IMR-90 (cell line): ENCODE measurements around the gene TSSC4. TPM values are rescaled to one million over a fixed set of nuclear protein-coding genes. Genes with fewer than 3 reads are reported as not detected.
A peak's percentile ranks its signal among the peaks of the same experiment; 100 is the strongest.

Source experiments
- ATAC-seq: fragments of 200-7000 bp; cut with Tn5 transposase; 2 replicates; pipeline ENCODE4 v1.9.1; 2020; ENCODE audit warnings: low read depth, mild to moderate bottlenecking, moderate library complexity
- BruUV-seq: library from RNA; stranded (reverse); fragments of 400-500 nt; replicated peaks from 2 replicates; lab custom pipeline; 2021; lab: Mats Ljungman, UMichigan
- CTCF ChIA-PET: fragments of 300-600 bp; formaldehyde crosslinking; extraction: SDS; loops from one replicate; lab custom pipeline; 2021; ENCODE audit warnings: antibody characterized with exemption; lab: Yijun Ruan, JAX
- POLR2A ChIA-PET: fragments of 300-600 bp; sonication (Branson Sonifier 250); formaldehyde crosslinking; loops from one replicate; lab custom pipeline; 2022; ENCODE audit warnings: antibody characterized with exemption; ENCODE audit not compliant: unreplicated experiment; lab: Charles Lee
- DNase-seq: peaks from one replicate; pipeline ENCODE4 v3.0.0; 2013
- H2AFZ ChIP-seq: replicated peaks from 2 replicates; pipeline ENCODE3; 2013; ENCODE audit warnings: low read length, mild to moderate bottlenecking; ENCODE audit not compliant: poor library complexity
- H2AK5ac ChIP-seq: 2 replicates; pipeline ENCODE4 v1.6.1; 2013; ENCODE audit warnings: low read depth, low read length, inconsistent platforms
- H2AK9ac ChIP-seq: replicated peaks from 2 replicates; pipeline ENCODE3; 2013; ENCODE audit warnings: mild to moderate bottlenecking, low read depth, low read length, moderate library complexity; ENCODE audit not compliant: poor library complexity
- H2BK120ac ChIP-seq: 2 replicates; pipeline ENCODE4 v1.6.1; 2013; ENCODE audit warnings: low read depth, low read length, inconsistent platforms
- H2BK15ac ChIP-seq: 3 replicates; pipeline ENCODE4 v1.6.1; 2013; ENCODE audit warnings: low read depth, low read length, inconsistent platforms
- H2BK20ac ChIP-seq: 2 replicates; pipeline ENCODE4 v1.6.1; 2013; ENCODE audit warnings: low read depth, mild to moderate bottlenecking, inconsistent platforms, low read length, moderate library complexity
- H2BK5ac ChIP-seq: 2 replicates; pipeline ENCODE4 v1.6.1; 2013; ENCODE audit warnings: mild to moderate bottlenecking, low read depth, low read length, inconsistent platforms; ENCODE audit not compliant: poor library complexity, severe bottlenecking
- H3K14ac ChIP-seq: replicated peaks from 2 replicates; pipeline ENCODE4 v1.6.1; 2013; ENCODE audit warnings: low read depth, low read length, inconsistent platforms
- H3K18ac ChIP-seq: 2 replicates; pipeline ENCODE4 v1.6.1; 2013; ENCODE audit warnings: low read depth, low read length, control low read depth
- H3K23ac ChIP-seq: 2 replicates; pipeline ENCODE4 v1.6.1; 2013; ENCODE audit warnings: low read depth, low read length, inconsistent platforms
- H3K27ac ChIP-seq: 2 replicates; pipeline ENCODE4 v1.5.1; 2013; ENCODE audit warnings: mild to moderate bottlenecking, control low read depth, low read length; ENCODE audit not compliant: insufficient read depth
- H3K27me3 ChIP-seq: 2 replicates; pipeline ENCODE4 v1.6.1; 2013; ENCODE audit warnings: low read length; ENCODE audit not compliant: control insufficient read depth, insufficient read depth
- H3K36me3 ChIP-seq: 2 replicates; pipeline ENCODE4 v1.6.1; 2013; ENCODE audit warnings: low read length, mixed read lengths; ENCODE audit not compliant: control insufficient read depth, insufficient read depth
- H3K4ac ChIP-seq: 2 replicates; pipeline ENCODE4 v1.6.1; 2013; ENCODE audit warnings: low read depth, low read length, inconsistent platforms
- H3K4me1 ChIP-seq: 2 replicates; pipeline ENCODE4 v1.6.1; 2013; ENCODE audit warnings: low read length, mixed read lengths; ENCODE audit not compliant: control insufficient read depth, insufficient read depth
- H3K4me2 ChIP-seq: 2 replicates; pipeline ENCODE4 v1.6.1; 2013; ENCODE audit warnings: low read depth, mild to moderate bottlenecking, control low read depth, low read length, moderate library complexity
- H3K4me3 ChIP-seq: 2 replicates; pipeline ENCODE4 v1.5.1; 2013; ENCODE audit warnings: low read depth, mild to moderate bottlenecking, control low read depth, low read length, moderate library complexity; ENCODE audit not compliant: insufficient read depth
- H3K56ac ChIP-seq: 2 replicates; pipeline ENCODE4 v1.6.1; 2013; ENCODE audit warnings: low read length, inconsistent platforms; ENCODE audit not compliant: insufficient read depth; ENCODE audit errors: extremely low read depth
- H3K79me1 ChIP-seq, 2 experiments: 2 replicates each; pipeline ENCODE4 v1.6.1; 2013; ENCODE audit warnings: low read length in 2 of 2, inconsistent platforms in 1 of 2, low read depth in 1 of 2
- H3K9ac ChIP-seq: 2 replicates; pipeline ENCODE4 v1.6.1; 2013; ENCODE audit warnings: low read depth, low read length, control low read depth
- H3K9me1 ChIP-seq: 2 replicates; pipeline ENCODE4 v1.6.1; 2013; ENCODE audit warnings: low read length, inconsistent platforms; ENCODE audit not compliant: insufficient read depth
- H3K9me3 ChIP-seq: 2 replicates; pipeline ENCODE4 v1.6.1; 2013; ENCODE audit warnings: low read length; ENCODE audit not compliant: control insufficient read depth, insufficient read depth
- H4K20me1 ChIP-seq: 2 replicates; pipeline ENCODE4 v1.6.1; 2013; ENCODE audit warnings: low read length, inconsistent platforms; ENCODE audit not compliant: insufficient read depth
- H4K5ac ChIP-seq: 2 replicates; pipeline ENCODE4 v1.6.1; 2013; ENCODE audit warnings: mild to moderate bottlenecking, low read depth, low read length, control low read depth
- H4K8ac ChIP-seq, 2 experiments: 2 replicates each; pipeline ENCODE4 v1.6.1; 2013; ENCODE audit warnings: low read depth in 2 of 2, low read length in 2 of 2, control low read depth in 1 of 2, inconsistent platforms in 1 of 2
- H4K91ac ChIP-seq: 2 replicates; pipeline ENCODE4 v1.6.1; 2013; ENCODE audit warnings: low read depth, low read length, inconsistent platforms; ENCODE audit not compliant: insufficient read depth
- CHD1 ChIP-seq: IDR thresholded peaks from 2 replicates; pipeline ENCODE4 v1.6.1; 2012; ENCODE audit warnings: low read depth, low read length, improper control_type of control experiment
- CTCF ChIP-seq: conservative IDR thresholded peaks from 2 replicates; pipeline ENCODE4 v1.5.1; 2012; ENCODE audit warnings: mild to moderate bottlenecking, low read depth, low read length, improper control_type of control experiment
- ELK1 ChIP-seq: fragments of 150-350 bp; IDR thresholded peaks from 2 replicates; pipeline ENCODE4 v1.6.1; 2016; ENCODE audit warnings: low read depth, mild to moderate bottlenecking, low read length, moderate library complexity, borderline replicate concordance
- FOS ChIP-seq: fragments of 150-350 bp; IDR thresholded peaks from 2 replicates; pipeline ENCODE4 v1.6.1; 2016; ENCODE audit warnings: low read depth, low read length
- MAFK ChIP-seq: IDR thresholded peaks from 2 replicates; pipeline ENCODE4 v1.6.1; 2012; ENCODE audit warnings: low read depth, low read length, improper control_type of control experiment
- MAZ ChIP-seq: IDR thresholded peaks from 2 replicates; pipeline ENCODE4 v1.6.1; 2012; ENCODE audit warnings: low read depth, mild to moderate bottlenecking, low read length, improper control_type of control experiment, moderate library complexity, borderline replicate concordance
- MXI1 ChIP-seq: IDR thresholded peaks from 2 replicates; pipeline ENCODE4 v1.6.1; 2012; ENCODE audit warnings: low read depth, mild to moderate bottlenecking, low read length, moderate library complexity, borderline replicate concordance
- POLR2A ChIP-seq: IDR thresholded peaks from 2 replicates; pipeline ENCODE4 v1.6.1; 2012; ENCODE audit warnings: mild to moderate bottlenecking, low read depth, low read length
- SMC3 ChIP-seq: fragments of 150-350 bp; IDR thresholded peaks from 2 replicates; pipeline ENCODE4 v1.6.1; 2016; ENCODE audit warnings: low read depth, mild to moderate bottlenecking, antibody characterized with exemption, low read length, moderate library complexity
- USF2 ChIP-seq: fragments of 150-350 bp; IDR thresholded peaks from 2 replicates; pipeline ENCODE4 v1.6.1; 2017; ENCODE audit warnings: mild to moderate bottlenecking, antibody characterized with exemption, low read length, low read depth
- WGBS, 2 experiments: methylation state at CpG; one replicate each; pipeline versions ENCODE4 v1.1.5 to v1.1.7; 2013; ENCODE audit warnings: missing lambda C conversion rate in 2 of 2; ENCODE audit not compliant: insufficient read length in 1 of 2; ENCODE audit errors: extremely low coverage in 2 of 2; 5-methylcytosine and 5-hydroxymethylcytosine counted together
- dilution Hi-C: fragments of 300-500 bp; cut with HindIII; formaldehyde crosslinking; loops from one replicate; pipeline ENCODE4 v1.14.3; 2018; ENCODE audit warnings: low sequenced_read_pairs; ENCODE audit not compliant: unreplicated experiment
- in situ Hi-C: fragments of 300-500 bp; cut with MboI; formaldehyde crosslinking; loops from 3 replicates; pipeline ENCODE4 v1.14.3; 2019; ENCODE audit warnings: low sequenced_read_pairs, inconsistent platforms, mixed read lengths
- intact Hi-C: fragments of 100-400 bp; cut with micrococcal nuclease; formaldehyde crosslinking; loops from 2 replicates; pipeline ENCODE4 v1.10.0; 2022
- polyA plus RNA-seq, 3 experiments: library from polyadenylated mRNA; depleted of rRNA; stranded (reverse); fragments of >200 nt; gene quantifications; 2 replicates each; pipeline ENCODE4 v1.2.3, GENCODE V29; 2012; ENCODE audit warnings: low replicate concordance in 1 of 3
- total RNA-seq: library from RNA; depleted of rRNA; stranded (reverse); fragments of >200 nt; gene quantifications from 2 replicates; pipeline ENCODE4 v1.2.3, GENCODE V29; 2012

The TSSC4 gene
- total and polyA plus RNA-seq, 2 of the 4 experiments (the other 2 are of a cell fraction), result 34.9 to 40.0 TPM

- Histone ChIP-seq H3K23ac (no peak overlapping the region), H3K4me2 (no peak overlapping the region), H3K9me1 (peaks cover 4% of the 10 kb centered on the region; the same call in 1 of the 2 replicates), H3K27me3 (no peaks in the 10 kb centered on the region), H2AK9ac (peak overlapping the region; percentile 56), H2AFZ (peak overlapping the region; percentile 17), H4K8ac (no peak overlapping the region), H3K36me3 (peaks cover 16% of the 10 kb centered on the region), H3K9ac (no peak overlapping the region), H3K14ac (no peak overlapping the region), H2AK5ac (no peak overlapping the region), H2BK5ac (no peak overlapping the region), H3K27ac (no peak overlapping the region), H3K9me3 (no peaks in the 10 kb centered on the region), H3K79me1 (peaks cover 12 to 84% of the 10 kb centered on the region in 2 experiments; a peak in 3 of 4 replicates), H3K4ac (no peak overlapping the region), H3K18ac (no peak overlapping the region), H2BK120ac (no peak overlapping the region), H4K20me1 (peaks cover 96% of the 10 kb centered on the region), H3K4me3 (no peak overlapping the region), H3K56ac (no peak overlapping the region), H2BK20ac (no peak overlapping the region), H3K4me1 (peaks cover 56% of the 10 kb centered on the region), H2BK15ac (no peak overlapping the region), H4K91ac (no peak overlapping the region), H4K5ac (no peak overlapping the region)
- in situ Hi-C loops (no loop called here), intact Hi-C loops (no loop called here), dilution Hi-C loops (no loop called here)
- TF ChIP-seq ELK1, result no peak
- TF ChIP-seq CTCF, result no peak
- TF ChIP-seq MXI1, result no peak
- no peak for TF ChIP-seq CHD1
- TF ChIP-seq MAZ, result no peak
- TF ChIP-seq SMC3, result no peak
- no peak for TF ChIP-seq USF2
- TF ChIP-seq FOS, result no peak
- no peak for TF ChIP-seq MAFK
- TF ChIP-seq POLR2A, result no peak
- ChIA-PET POLR2A (interaction anchor here (1.4 kb wide), 1 partner anchor 9 kb away, joined by 7 read pairs; the partner anchor contains the start of gene CD81), CTCF (no interaction called here)
- WGBS, 2 experiments, result 43% methylated on average over 6 of the region's 9 CpGs; no CpG with 5 or more reads in 1 of the 2 experiments
- no TSS peak for BruUV-seq
- ATAC-seq (no peak), DNase-seq (no peak)
Observed at GRCh38 chr11:2386591-2386990, 14.0 kb upstream of the TSSC4 start.
